Mesothelial cell of epicardium (in vitro differentiated cells): ENCODE results near the gene STK26. TPM values are rescaled to one million over a fixed set of nuclear protein-coding genes. Genes with fewer than 3 reads are reported as not detected.
A peak's percentile ranks its signal among the peaks of the same experiment; 100 is the strongest.

Source experiments
- DNase-seq, 2 experiments: peaks; one replicate each; pipeline ENCODE4 v3.0.0; 2021; ENCODE audit warnings: low spot score in 2 of 2; ENCODE audit not compliant: unreplicated experiment in 2 of 2
- H3K27ac Mint-ChIP-seq: 2 replicates; pipeline ENCODE4 v1.8.0; 2021; ENCODE audit warnings: mixed read lengths
- H3K27me3 Mint-ChIP-seq: 2 replicates; pipeline ENCODE4 v1.8.0; 2021; ENCODE audit warnings: low read depth, mixed read lengths
- H3K36me3 Mint-ChIP-seq: 2 replicates; pipeline ENCODE4 v1.8.0; 2021; ENCODE audit warnings: mixed read lengths
- H3K4me1 Mint-ChIP-seq: 2 replicates; pipeline ENCODE4 v1.8.0; 2021; ENCODE audit warnings: mixed read lengths
- H3K4me3 Mint-ChIP-seq: 2 replicates; pipeline ENCODE4 v1.8.0; 2021; ENCODE audit warnings: mild to moderate bottlenecking, moderate library complexity, mixed read lengths
- H3K9me3 Mint-ChIP-seq: 2 replicates; pipeline ENCODE4 v1.8.0; 2021; ENCODE audit warnings: mixed read lengths
- CTCF ChIP-seq: fragments of 200-600 bp; sonication (generic); IDR thresholded peaks from one replicate; pipeline ENCODE4 v1.5.0; 2021; ENCODE audit warnings: antibody characterized with exemption; ENCODE audit not compliant: unreplicated experiment
- total RNA-seq: library from RNA; stranded (reverse); gene quantifications from 3 replicates; pipeline ENCODE4 v1.2.1, GENCODE V29; 2021

STK26 gene
- total RNA-seq, 1 donor from 2014 or later, result 96.0 TPM

- H3K36me3 Mint-ChIP-seq, result peaks cover 7% of the 10 kb centered on the region
- peaks cover 62% of the 10 kb centered on the region for H3K4me1 Mint-ChIP-seq
- H3K4me3 Mint-ChIP-seq, result peak overlapping the region; percentile 96
- H3K9me3 Mint-ChIP-seq, result no peaks in the 10 kb centered on the region
- DNase-seq, result no peak
- H3K27me3 Mint-ChIP-seq, result no peaks in the 10 kb centered on the region
- peak overlapping the region; percentile 97 for H3K27ac Mint-ChIP-seq
- no peak for TF ChIP-seq CTCF
Observed at GRCh38 chrX:132025041-132025440, 1.9 kb downstream of the STK26 start.

GRCh38 chrX:132030264-132030663 is 7.2 kb downstream of the STK26 start:
- Mint-ChIP-seq H3K27ac (peak overlapping the region; percentile 51), H3K4me3 (no peak overlapping the region), H3K27me3 (no peaks in the 10 kb centered on the region), H3K4me1 (peaks cover 70% of the 10 kb centered on the region), H3K9me3 (no peaks in the 10 kb centered on the region), H3K36me3 (peaks cover 7% of the 10 kb centered on the region)
- no peak for TF ChIP-seq CTCF
- no peak for DNase-seq

GRCh38 chrX:132031867-132032266 is 8.8 kb downstream of the STK26 start:
- Mint-ChIP-seq H3K4me1 (peaks cover 58% of the 10 kb centered on the region), H3K27me3 (no peaks in the 10 kb centered on the region), H3K4me3 (no peak overlapping the region), H3K36me3 (peaks cover 7% of the 10 kb centered on the region), H3K9me3 (no peaks in the 10 kb centered on the region), H3K27ac (peak overlapping the region; percentile 64)
- TF ChIP-seq CTCF, result no peak
- no peak for DNase-seq

- H3K4me1 Mint-ChIP-seq, result peaks cover 58% of the 10 kb centered on the region
- no peak overlapping the region for H3K4me3 Mint-ChIP-seq
- peak overlapping the region; percentile 73 for H3K27ac Mint-ChIP-seq
- no peak for DNase-seq
- no peaks in the 10 kb centered on the region for H3K9me3 Mint-ChIP-seq
- TF ChIP-seq CTCF, result no peak
- no peaks in the 10 kb centered on the region for H3K27me3 Mint-ChIP-seq
- peaks cover 6% of the 10 kb centered on the region for H3K36me3 Mint-ChIP-seq
Observed at GRCh38 chrX:132033166-132033565, 10.1 kb downstream of the STK26 start.

- no peaks in the 10 kb centered on the region for H3K9me3 Mint-ChIP-seq
- H3K4me3 Mint-ChIP-seq, result no peak overlapping the region
- H3K4me1 Mint-ChIP-seq, result peaks cover 53% of the 10 kb centered on the region
- no peak overlapping the region for H3K27ac Mint-ChIP-seq
- DNase-seq, result no peak
- H3K36me3 Mint-ChIP-seq, result no peaks in the 10 kb centered on the region
- no peak for TF ChIP-seq CTCF
- no peaks in the 10 kb centered on the region for H3K27me3 Mint-ChIP-seq
Observed at GRCh38 chrX:132034648-132035047, 11.5 kb downstream of the STK26 start.

- Mint-ChIP-seq H3K27me3 (no peaks in the 10 kb centered on the region), H3K4me1 (peaks cover 52% of the 10 kb centered on the region), H3K36me3 (no peaks in the 10 kb centered on the region), H3K4me3 (no peak overlapping the region), H3K9me3 (no peaks in the 10 kb centered on the region), H3K27ac (no peak overlapping the region)
- no peak for DNase-seq
- no peak for TF ChIP-seq CTCF
Observed at GRCh38 chrX:132037479-132037993, 14.4 kb downstream of the STK26 start.
